Measurements from ENCODE around the gene BSDC1.
"Not testable (repeated sequence)": the region's sequence is repeated elsewhere in the genome, so short reads cannot be mapped to it uniquely, and the experiment has no call there.

The BSDC1 gene, protein sequence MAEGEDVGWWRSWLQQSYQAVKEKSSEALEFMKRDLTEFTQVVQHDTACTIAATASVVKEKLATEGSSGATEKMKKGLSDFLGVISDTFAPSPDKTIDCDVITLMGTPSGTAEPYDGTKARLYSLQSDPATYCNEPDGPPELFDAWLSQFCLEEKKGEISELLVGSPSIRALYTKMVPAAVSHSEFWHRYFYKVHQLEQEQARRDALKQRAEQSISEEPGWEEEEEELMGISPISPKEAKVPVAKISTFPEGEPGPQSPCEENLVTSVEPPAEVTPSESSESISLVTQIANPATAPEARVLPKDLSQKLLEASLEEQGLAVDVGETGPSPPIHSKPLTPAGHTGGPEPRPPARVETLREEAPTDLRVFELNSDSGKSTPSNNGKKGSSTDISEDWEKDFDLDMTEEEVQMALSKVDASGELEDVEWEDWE

DNA sequence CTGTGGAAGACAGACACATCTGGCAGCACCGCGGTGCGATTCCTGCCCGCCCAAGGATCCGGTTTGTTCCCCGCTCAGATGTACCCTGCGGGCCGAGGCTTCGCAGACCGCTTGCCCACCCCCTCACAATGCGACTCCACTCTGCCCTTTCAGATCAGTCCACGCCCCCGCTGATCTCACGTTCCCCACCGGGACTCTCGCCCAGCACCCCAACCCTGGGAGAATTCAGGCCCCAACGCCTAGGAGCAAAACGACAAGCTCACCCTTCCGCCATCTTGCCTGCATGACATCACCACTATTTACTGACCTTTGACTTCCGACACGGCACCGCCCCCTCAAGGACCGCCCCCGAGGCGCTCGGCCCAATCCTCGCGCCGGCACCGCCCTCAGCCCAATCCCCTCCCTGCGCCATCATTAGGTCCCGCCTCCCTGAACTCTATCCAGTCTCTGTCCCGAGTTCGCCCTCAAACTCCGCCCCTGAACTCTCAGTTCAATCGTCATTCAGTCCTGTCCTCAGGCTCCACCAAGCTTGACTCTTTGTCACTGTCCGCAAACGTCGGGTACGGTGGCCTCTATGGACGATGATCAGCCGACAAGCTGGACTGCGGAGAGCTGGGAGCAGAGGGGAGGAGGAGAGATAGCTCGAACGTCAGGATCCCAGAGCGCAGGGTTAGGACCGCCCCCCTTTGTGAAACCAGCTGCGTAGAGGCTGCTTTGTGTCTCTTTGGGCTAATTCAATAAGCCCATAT is at the start of gene BSDC1:
Gene BSDC1 (minus strand): TSS at position 301 of the 749 bp plus-strand sequence. CDS start 27 bp downstream, at position 274.
- DNase-seq = peak; percentile 96

DNA sequence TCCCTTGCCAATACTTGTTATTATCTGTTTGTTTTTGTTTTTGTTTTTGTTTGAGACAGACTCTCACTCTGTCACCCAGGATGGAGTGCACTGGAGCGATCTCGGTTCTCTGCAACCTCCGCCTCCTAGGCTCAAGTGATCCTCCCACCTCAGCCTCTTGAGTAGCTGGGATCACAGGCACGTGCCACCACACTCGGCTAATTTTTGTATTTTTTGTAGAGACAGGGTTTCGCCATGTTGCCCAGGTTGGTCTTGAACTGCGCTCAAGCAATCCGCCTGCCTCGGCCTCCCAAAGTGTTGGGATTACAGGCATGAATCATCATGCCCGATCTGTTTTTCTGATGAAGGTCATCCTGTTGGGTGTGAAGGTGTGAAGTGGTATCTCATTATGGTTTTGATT is 47.2 kb upstream of the BSDC1 start:
- not testable (repeated sequence) for DNase-seq

DNA sequence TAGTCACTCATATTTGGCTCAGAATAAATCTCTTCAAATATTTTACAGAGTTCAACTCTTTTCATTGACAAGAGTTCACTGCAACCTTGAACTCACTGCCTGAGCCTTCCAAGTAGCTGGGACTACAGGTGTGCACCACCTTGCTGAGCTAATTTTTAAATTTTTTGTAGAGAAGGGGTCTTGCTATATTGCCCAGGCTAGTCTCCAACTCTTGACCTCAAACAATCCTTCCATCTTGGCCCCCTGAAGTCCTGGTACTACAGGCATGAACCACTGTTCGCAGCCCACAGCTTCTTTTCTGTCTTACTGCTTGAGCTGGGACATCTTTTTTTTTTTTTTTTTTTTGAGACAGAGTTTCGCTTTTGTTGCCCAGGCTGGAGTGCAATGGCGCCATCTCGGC is 44.5 kb upstream of the BSDC1 start:
- not testable (repeated sequence) for DNase-seq

DNA sequence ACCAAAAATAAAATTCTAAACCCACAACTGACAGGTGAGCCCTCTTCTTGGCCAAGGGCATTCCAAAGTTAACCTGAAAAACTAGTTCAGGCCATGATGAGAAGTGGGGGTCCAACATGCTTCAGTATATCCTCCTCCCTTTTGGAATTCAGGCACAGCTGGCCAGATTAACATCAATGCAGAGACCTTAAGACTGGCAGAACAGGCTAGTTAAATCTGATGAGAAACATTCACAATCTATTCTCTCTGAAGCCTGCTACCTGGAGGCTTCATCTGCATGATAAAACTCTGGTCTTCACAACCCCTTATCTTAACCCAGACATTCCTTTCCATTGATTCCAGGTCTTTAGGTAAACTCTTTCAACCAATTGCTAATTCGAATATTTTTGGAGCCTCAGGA is 43.9 kb upstream of the BSDC1 start:
- DNase-seq = no peak

DNA sequence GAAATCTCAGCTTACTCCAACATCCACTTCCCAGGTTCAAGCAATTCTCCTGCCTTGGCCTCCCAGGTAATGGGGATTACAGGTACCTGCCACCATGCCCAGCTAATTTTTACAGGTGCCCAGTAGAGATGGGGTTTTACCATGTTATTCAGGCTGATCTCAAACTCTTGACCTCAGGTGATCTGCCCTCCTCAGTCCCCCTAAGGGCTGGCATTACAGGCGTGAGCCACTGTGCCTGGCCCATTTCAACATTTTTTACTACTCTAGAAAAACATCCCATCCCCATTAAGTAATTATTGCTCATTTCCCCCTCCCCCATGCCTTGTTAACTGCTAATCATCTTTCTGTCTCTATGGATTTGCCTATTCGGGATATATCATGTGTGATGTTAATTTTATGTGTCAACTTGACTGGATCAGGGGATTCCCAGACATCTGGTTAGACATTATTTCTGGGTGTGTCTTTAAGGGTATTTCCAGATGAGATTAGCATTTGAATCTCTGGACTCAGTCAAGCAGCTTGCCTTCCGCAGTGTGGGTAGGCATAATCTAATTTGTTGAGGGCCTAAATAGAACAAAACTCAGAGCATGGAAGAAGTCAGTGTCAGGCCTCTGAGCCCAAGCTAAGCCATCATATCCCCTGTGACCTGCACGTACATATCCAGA is 37.6 kb upstream of the BSDC1 start:
- no peak for DNase-seq

DNA sequence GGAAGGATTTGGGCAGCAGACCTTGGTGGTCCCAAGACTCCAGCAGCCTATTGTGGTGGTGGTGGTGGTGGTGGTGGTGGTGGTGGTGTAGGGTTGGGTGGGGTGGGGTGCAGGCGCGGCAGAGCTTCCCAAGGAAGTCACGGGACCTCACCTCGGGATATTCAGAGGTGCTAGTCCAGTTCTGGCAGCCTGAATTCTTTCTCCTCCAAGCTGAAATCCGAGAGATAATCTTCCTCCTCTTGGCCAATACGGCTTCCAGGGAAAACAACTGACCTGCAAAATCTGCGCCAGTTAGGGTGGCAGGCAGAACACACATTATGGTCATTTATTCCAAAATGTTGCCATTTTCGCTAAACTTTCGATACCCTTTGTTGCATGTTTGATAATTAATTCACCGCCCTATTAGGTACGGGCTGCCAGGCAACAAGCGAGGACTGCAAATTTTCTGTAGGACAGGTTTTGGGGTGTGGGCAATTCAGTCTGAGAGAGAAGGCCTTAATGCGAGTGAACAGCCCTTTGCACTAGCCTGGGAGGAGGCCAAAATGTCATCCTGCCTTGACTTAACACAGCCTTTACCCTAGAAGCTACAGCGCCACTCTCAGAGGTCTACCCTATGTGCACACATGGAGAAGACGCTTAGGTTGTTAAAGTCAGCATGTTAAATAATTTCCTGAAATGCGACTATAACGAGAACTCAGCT is 33.2 kb upstream of the BSDC1 start:
- DNase-seq = no peak

DNA sequence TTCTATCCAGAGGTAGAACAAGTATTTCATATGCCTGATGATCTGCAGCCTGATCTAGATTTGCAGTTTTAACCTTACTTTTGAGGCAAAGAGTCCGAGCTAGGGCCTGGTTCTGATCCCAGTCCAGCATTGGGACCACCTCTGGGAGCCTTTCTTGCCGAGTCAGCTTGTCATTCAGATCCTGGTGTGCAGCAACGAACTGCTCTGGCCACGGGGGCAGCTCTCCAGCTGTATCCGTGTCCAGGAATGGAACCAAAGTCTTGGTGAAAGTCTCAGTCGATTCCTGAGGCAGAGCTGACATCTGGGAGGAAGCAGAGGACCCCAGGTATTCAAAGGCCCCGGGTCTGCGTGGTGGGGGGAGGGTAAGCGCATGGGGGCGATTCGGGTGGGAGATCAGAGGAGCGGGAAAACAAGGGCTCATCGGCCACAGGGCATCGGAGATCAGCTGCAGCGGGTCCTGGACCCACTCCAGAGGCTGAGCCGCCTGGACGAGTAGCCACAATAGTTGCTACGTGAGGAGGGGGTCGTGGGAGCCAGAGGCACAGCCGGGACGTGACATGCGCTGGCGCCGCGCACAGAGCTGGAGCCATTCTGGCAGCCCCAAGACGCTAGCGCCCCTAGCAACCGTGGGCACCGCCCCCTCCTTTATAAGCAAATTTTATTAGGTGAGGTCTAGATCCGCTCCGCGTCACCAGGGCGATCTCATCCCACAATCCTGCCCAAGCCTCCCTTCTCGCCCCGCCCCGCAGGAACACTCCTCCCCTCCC is 32.4 kb upstream of the BSDC1 start:
- DNase-seq = no peak

DNA sequence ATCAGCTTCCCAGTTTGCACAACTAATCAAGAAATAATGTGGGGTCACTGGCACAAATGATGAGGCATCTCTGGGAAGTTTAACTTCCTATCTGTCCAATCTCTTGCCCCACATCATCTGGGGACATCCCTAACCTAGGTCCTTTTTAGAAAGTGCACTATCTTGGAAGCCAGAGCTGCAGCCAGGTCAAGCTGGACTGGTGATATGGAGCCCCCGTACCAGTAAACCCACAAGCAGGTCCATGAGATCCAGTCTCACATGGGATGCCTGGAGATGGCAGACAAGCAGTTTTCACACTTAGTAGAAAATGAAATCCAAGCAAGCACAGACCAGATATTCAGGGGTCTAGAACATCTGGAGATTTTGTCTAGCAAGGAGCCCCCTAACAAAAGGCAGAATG is 27.5 kb upstream of the BSDC1 start:
- DNase-seq = no peak

DNA sequence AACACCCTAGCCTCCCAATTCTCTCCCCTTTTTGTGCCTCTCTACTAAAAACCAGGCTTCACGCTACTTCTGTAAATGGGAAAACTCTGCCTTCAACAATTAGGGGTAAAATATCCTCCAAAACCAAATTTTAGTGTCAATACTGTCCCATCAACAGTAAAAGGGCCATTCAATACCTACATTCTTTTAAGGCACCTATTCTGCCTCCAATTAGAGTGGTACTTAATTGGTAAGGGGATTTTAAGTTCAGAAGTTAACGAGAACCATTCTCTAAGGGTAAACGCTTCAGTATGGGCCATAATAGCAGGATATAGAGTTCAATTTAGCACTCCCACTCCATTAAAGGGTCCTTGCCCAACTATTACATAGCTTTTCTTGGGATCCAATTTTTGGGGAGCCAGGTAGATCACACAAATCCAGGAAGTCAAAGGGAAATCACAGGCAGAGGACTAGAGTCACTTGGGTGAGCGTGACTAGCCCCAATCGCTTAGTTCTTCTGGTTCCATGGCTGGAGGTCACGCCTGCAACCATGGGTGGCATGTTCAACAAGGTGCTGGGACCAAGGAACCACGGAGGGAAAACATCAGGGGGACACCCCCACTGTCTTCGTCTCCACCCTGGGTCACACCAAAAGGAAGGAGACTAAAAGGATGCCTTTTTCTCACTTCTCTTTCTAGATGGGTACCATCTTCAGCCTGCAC is 20.1 kb upstream of the BSDC1 start:
- no peak for DNase-seq

DNA sequence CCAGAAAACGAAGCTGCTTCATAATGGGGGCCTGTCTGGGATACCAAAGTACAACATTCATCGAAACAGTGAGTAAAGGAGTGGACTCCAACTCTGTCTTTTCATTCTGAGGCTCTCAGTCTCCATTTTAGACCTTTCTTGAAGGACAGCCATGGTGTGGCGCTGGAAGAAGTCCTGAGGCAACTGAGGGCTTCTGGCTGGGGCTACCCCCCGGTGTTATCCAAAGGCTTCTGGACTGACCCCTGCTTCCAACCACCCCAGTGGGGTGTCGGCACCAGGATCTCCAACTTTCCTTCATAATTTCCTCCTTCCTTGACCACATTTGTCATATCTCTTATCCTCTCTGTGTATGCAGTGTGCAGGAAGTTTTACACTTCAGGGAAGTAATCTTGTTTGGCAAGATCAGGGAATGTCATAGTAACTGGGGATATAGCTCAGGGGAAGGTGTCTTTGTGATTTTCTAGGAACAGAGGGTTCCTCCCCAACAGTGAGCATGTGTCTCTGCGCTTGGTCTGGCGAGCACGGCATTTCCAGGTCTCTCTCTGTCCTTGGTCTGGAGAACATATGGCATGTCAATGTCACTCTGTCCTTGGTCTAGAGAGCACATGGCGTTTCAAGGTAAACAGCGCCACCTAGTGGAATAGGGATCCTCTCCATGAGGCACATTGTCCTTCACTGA is 19.4 kb upstream of the BSDC1 start:
- no peak for DNase-seq

DNA sequence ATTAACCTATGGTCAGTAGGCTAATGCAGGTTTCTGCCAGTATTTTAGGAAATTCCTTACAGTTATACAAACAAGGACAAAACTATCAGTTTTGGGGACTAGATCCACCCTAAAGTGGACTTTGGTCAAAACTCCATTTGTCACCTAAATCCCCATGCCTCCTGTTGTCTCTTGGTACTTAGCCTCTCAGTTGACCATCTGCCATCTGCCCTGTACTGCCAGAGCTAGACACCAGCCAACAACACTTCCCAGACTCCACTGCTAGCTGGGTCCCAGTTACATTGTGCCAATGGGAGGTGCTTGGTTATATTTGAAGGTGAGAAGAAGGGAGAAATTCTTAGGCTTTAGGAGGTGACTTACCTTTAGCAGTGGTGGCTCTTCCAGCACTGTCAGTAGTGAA is 17.0 kb upstream of the BSDC1 start:
- no peak for DNase-seq

DNA sequence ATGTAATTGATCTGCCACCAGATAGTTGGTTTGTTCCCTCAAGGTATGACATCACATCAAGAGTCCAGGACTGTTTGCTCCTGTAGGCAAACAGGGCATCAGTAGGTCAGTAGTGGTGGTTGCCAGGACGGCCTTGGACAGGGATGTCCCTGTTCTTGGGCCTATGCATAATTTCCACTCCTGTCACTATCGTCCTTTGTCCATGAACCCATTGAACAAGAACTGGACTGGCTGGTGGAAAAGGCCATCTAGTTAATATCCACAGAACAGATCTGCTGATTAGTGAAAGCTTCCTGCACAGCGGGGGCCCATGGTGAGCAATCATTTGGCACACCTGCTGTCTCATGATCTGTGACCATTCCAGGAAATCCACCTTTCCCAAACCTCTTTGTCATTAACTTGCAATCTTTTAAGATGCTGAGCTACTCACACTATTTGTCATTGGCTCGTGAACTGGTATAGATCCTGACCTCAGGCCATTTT is 12.4 kb upstream of the BSDC1 start:
- no peak for DNase-seq

DNA sequence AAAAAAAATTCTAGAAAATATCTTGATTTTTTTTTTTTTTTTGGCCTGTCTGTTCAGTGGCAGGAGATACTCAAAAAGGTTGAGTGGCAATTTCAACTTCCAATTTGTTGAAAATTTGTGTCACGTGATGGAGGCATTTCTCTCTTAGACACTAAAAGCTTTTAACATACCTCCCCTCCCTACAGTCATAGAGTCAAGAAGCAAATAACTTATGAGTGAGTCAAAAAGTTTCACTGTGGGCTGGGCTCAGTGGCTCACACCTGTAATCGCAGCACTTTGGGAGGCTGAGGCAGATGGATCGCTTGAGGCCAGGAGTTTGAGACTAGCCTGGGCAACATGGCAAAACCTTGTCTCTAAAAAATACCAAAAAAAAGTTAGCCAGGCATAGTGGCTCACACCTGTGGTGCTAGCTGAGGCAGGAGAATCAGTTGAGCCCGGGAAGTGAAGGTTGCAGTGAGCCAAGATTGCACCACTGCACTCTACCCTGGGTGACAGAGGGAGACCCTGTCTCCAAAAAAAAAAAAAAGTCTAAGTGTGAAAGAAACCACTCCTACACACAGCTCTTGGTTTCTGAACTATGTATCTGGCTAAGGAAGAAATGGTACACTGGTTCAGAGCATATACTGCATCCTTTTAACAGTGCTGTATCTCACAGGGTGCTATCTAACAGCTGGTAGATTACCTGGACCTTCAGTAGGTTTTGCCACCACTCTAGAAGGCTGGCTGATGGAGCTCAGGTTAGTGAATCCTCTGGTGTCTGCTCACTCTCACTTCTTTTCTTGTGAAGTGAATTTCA is 11.6 kb upstream of the BSDC1 start:
- no peak for DNase-seq

DNA sequence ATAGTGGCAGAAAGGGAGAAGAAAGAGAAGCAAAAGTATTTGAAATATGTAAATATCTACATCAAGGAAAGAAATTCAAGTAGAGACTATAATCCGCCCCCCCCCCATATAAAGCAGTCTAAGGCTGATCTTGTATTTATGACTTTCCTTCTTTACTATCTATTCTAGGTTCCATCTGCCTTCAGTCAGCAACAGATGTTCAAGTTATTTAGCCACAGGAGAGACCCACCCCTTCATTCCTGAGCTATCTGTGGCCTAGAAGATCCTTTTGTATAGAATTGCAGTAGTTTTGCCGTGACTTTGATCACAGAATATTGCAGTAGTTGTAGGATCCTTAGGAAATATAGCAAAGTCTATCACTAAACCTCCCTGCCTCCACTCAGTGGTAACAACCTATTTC is 10.7 kb upstream of the BSDC1 start:
- no peak for DNase-seq

DNA sequence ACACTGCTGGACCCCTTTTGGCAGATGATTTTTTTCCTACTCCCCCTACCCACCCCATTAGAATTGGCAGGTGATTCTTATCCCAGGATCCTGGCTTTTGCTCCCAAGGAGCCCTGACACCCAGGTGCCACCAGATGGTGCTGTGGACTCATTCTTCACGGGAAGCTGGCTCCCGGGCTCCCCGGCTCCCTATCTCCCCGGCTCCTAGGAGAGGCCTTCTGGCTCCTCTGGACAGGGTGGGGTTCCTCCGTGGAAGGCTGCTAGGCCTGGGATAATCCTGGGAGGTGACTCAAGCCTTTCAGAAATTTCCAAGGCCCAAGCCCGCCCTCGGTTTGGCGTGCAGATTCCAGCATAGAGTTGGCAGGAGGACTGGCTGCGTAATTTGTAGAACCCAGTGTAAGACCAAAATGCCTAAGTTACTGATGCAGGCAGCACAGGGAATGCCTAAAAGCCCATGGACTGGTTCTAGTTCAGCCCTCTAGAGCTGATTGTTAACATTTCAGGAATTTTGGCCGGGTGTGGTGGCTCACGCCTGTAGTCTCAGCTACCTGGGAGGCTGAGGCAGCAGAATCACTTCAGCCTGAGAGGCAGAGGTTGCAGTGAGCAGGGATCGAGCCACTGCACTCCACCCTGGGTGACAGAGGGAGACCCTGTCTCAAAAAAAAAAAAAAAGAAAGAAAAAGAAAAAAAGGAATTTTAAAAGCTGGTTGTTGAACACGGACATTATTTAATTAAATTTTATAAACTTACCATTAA is 6.8 kb upstream of the BSDC1 start:
- DNase-seq = peak; percentile 38

DNA sequence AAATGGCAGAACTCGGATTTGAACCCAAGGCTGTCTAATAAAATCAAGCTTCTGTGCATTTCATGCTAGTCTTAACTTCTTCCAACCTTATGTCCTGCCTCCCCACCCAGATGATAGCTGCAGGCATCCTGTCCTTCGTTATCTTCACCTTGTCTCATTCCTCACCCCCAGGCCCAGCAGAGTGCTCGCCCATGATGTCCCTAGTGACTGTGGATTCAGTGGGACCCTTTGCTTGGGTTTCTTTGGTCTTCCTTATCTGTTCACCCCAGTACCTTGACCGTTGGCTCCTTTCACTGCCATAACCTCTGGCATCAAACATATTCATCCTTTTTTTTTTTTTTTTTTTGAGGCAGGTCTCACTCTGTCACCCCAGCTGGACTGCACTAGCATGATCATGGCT is 5.6 kb upstream of the BSDC1 start:
- no peak for DNase-seq

DNA sequence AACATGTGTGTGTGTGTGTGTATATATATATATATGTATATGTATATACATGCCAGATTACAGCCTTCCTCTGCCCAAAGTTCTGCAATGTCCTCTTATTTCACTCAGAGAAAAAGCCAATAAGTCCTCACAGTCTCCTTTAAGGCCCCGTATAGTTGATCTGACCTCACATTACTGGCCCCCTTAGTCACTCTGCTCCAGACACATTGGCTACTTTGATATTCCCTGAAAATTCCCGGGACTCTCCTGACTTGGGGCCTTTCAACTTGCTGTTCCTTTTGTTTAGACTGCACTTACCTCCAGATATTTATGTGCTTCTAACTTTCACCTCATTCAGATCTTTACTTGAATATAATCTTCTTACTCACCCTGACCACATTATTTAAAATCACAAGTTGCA is 4.2 kb upstream of the BSDC1 start:
- no peak for DNase-seq

DNA sequence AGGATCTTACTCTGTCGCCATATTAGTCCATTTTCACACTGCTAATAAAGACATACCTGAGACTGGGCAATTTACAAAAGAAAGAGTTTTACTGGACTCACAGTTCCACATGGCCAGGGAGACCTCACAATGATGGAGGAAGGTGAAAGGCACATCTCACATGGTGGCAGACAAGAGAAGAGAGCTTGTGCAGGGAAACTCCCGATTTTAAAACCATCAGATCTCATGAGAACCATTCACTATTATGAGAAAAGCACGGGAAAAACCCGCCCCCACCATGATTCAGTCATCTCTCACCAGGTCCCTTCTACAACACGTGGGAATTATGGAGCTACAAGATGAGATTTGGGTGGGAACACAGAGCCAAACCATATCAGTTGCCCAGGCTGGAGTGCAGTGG is 2.3 kb upstream of the BSDC1 start:
- DNase-seq = not testable (repeated sequence)

DNA sequence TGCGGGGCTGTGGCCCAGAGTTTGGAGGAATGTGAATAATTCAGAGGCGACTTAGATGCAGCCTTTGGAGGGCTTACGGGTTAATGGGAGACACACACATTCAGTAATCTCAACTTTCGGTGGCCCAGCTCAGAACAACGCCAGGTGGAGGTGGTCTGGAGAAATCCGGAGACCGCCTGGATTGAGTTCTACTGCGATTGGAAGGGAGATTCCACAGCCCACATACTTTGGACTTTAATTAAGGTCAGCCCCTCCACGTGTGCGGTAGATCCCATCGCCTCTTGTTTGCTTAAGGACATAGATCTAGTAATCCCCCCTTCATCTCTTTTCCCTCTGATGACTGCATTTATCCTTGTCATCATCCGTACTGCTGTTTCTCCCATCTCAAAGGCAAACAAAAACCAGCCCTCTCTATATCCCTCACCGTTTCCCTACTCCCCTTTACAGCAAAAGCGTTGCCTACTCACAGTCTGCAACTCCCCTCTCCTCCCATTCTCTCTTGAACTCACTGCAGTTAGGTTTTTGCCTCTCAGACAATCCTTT is 720 bp upstream of the BSDC1 start:
- DNase-seq = no peak
